K562 (cell line): Measurements from ENCODE around the gene PLK1. TPM values are rescaled to one million over a fixed set of nuclear protein-coding genes. Genes with fewer than 3 reads are reported as not detected.

ENCODE experiments used
- E4F1 ChIP-seq: fragments of 250-450 bp; sonication (Bioruptor Pico); IDR thresholded peaks from 2 replicates; pipeline ENCODE4 v1.5.0; 2021; ENCODE audit warnings: mild to moderate bottlenecking, borderline replicate concordance
- ELF1 ChIP-seq: fragments of 200-800 bp; sonication (Bioruptor generic); IDR thresholded peaks from 2 replicates; pipeline ENCODE4 v1.6.1; 2016; ENCODE audit warnings: missing genetic modification characterization, missing compliant biosample characterization
- ETV5 ChIP-seq: sonication (generic); formaldehyde crosslinking; IDR thresholded peaks from 2 replicates; pipeline ENCODE4 v1.4.0; 2020; ENCODE audit warnings: low read depth, mild to moderate bottlenecking, missing genetic modification reagents
- HNRNPL ChIP-seq: fragments of 200-400 bp; formaldehyde crosslinking; IDR thresholded peaks from 2 replicates; pipeline ENCODE4 v1.6.1; 2017; ENCODE audit warnings: low read depth, mild to moderate bottlenecking, low read length
- MBD2 ChIP-seq: sonication (generic); IDR thresholded peaks from 2 replicates; pipeline ENCODE4 v1.6.1; 2016; ENCODE audit warnings: low read depth, borderline replicate concordance
- ZNF134 ChIP-seq: fragments of 250-450 bp; sonication (Bioruptor Pico); conservative IDR thresholded peaks from 2 replicates; pipeline ENCODE4 v1.4.0; 2020
- ZNF644 ChIP-seq: fragments of 200-800 bp; sonication (Bioruptor generic); IDR thresholded peaks from 2 replicates; pipeline ENCODE4 v1.6.1; 2016; ENCODE audit warnings: low read depth, missing genetic modification characterization, missing compliant biosample characterization
- polyA plus RNA-seq, 8 experiments: library from polyadenylated mRNA; depleted of rRNA in 4 of 8; stranded (reverse) in 5 of 8; unstranded in 3 of 8; fragments of >200 nt; fragmentation: Nextera tagmentation in 2 of 8; fragmentation: Illumina TruSeq in 1 of 8; extraction: Ambion mirVana in 2 of 8; extraction: Trizol in 1 of 8; gene quantifications; 2 replicates each; pipeline versions ENCODE4 v1.2.1 to v1.2.3, GENCODE V29; 2011 to 2014; ENCODE audit warnings: inconsistent platforms in 1 of 8, missing spikeins in 1 of 8
- total RNA-seq, 7 experiments: library from RNA; depleted of rRNA in 6 of 7; stranded (reverse); fragments of >200 nt in 6 of 7; fragmentation: Illumina TruSeq in 2 of 7; extraction: Trizol in 2 of 7; gene quantifications; 2 replicates each; pipeline versions ENCODE4 v1.2.1 to v1.2.3, GENCODE V29; 2011 to 2021; ENCODE audit warnings: low replicate concordance in 1 of 7
- TF ChIP-seq, protein P1 (sequence below): fragments of 250-450 bp; sonication (Bioruptor Pico); IDR thresholded peaks from 2 replicates; pipeline ENCODE4 v1.4.0; 2020

The PLK1 gene
- total and polyA plus RNA-seq, 9 of the 15 experiments (the other 6 are each of a cell fraction or from before 2014, with no cell fraction given), result 13.6 to 212 (median 45.5) TPM

DNA sequence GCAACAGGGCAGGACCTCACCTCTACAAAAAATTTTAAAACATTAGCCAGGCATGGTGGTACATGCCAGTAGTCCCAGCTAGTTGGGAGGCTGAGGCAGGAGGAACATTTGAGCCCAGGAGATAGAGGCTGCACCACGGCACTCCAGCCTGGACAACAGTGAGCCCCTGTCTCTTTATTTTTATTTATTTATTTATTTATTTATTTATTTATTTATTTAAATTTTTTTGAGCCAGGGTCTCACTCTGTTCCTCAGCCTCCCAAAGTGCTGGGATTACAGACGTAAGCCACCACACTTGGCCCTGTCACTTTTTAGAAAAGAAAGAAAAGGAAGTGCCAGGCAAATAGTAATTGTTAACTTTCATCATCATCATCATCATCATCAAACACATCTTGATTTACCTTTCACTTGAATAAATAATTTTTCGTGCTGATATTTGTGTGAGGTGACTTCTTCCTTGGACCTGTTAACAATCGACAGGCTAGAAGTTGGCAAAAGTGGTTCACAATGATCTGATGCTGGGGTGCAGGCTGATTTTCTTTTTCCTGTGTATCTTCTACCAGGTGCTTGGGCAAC is 44.1 kb upstream of the PLK1 start (continued):
- TF ChIP-seq, protein P1, sequence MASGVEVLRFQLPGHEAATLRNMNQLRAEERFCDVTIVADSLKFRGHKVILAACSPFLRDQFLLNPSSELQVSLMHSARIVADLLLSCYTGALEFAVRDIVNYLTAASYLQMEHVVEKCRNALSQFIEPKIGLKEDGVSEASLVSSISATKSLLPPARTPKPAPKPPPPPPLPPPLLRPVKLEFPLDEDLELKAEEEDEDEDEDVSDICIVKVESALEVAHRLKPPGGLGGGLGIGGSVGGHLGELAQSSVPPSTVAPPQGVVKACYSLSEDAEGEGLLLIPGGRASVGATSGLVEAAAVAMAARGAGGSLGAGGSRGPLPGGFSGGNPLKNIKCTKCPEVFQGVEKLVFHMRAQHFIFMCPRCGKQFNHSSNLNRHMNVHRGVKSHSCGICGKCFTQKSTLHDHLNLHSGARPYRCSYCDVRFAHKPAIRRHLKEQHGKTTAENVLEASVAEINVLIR (CRISPR knock-in tag), result no peak
- TF ChIP-seq ELF1 (tag) (no peak), ZNF644 (tag) (no peak), E4F1 (CRISPR knock-in tag) (no peak), MBD2 (no peak), HNRNPL (no peak), ZNF134 (CRISPR knock-in tag) (no peak), ETV5 (CRISPR knock-in tag) (no peak)
